OCI-M1 (cell line): ENCODE results near the gene NR3C2.
A peak's percentile ranks its signal among the peaks of the same experiment; 100 is the strongest.

Experiments used
- DNase-seq: peaks from one replicate; lab custom pipeline; 2025; lab: John Stamatoyannopoulos, UW

Gene NR3C2

DNA sequence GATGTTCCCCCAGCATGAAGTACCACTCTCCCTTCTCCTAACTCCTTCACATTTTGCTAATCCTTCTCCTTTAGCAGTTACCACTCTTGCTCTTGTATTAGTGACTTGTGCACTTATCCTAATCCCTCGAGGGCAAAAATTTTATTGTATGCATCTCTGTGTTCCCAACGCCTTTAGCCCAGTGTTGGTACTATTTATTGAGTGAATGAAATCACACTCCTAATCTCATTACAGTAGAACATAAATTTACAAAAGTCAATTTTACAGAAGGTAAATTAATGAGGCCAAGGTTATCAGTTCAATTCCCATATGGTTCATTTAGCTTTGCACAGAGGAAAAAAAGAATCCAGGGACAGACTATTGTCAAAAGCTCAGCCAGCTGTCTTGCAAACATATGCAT, 178.4 kb downstream of the NR3C2 start:
- DNase-seq, result no peak

GRCh38 chr4:148263127-148263526, 179.1 kb downstream of the NR3C2 start:
- DNase-seq, result no peak

- no peak for DNase-seq
These were observed 180.4 kb downstream of the NR3C2 start for GRCh38 chr4:148261848-148262247.

DNA sequence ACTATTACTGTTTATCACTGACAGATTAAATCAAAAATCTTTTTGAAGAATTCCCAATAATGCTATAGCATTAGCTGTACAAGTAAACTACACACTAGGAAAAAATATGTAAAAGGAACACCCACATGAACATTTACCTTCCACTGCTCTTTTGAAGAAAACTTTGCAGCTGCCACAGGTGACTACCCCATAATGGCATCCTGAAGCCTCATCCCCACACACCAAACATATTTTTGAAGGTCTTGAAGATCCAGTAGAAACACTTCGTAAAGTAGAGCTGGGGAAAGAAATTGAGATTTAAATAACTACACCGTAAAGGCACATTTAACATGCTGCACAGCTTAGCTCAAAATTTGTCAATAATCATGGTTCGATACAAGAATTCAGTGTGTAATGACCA, 182.4 kb downstream of the NR3C2 start:
- DNase-seq, result no peak

- DNase-seq, result no peak
These were observed 183.7 kb downstream of the NR3C2 start for GRCh38 chr4:148258535-148258934.

GRCh38 chr4:148255344-148255720, 186.9 kb downstream of the NR3C2 start:
- no peak for DNase-seq

DNA sequence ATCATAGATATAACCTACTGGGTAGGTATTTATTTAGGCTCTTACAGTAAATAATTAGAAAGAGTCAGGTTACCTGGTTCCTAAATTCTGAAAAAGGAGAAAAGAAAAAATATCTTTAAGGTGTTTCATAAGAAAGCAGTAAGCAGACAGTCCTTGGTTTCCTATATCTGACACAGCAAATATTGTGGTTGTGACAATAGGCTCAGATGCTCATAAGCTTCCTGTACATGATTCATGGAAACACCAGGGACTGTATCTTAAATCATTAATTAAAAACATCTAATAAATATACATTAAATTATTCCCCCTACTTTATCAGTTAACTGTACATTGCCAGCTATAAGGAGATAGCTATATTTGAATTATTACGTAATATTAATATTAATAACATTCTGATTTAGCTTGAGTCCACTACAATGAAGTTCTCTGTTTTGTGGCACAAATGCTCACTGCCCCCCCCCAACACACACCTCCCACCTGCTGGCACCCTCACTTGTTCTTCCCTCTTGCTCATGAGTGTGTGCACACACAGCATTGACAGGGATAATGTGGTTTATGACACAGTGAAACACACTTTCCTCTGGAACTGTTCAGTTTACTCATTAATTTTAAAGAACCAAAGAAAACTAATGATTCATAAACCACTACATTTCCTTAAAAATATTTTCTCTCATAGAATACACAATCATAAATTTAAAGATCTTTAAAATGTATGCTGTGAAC, 187.4 kb downstream of the NR3C2 start:
- DNase-seq, result no peak

- DNase-seq, result no peak
These were observed 188.4 kb downstream of the NR3C2 start for GRCh38 chr4:148253768-148254167.

DNA sequence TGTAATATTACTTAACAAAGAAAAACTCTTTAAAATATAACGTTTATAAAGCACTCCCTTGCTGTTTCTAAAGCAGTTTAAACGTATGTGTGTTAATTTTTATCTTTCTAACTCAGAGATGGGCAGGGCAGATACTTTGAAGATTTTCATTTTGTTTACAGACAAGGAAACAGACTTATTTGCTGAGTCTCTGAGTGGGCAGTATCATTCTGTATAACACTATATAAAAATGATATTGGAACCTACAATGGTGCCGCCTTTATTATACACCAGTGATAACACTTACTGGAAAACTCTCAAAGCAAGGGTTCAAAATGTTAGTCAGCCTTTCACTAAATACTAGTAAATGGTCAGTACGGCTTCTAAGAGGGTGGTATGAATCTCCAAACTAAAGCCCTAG, 193.4 kb downstream of the NR3C2 start:
- no peak for DNase-seq

- no peak for DNase-seq
These were observed 197.2 kb downstream of the NR3C2 start for GRCh38 chr4:148245015-148245414.

- no peak for DNase-seq
These were observed 198.4 kb downstream of the NR3C2 start for GRCh38 chr4:148243837-148244236.

GRCh38 chr4:148240241-148240640, 202.0 kb downstream of the NR3C2 start:
- DNase-seq, result no peak

DNA sequence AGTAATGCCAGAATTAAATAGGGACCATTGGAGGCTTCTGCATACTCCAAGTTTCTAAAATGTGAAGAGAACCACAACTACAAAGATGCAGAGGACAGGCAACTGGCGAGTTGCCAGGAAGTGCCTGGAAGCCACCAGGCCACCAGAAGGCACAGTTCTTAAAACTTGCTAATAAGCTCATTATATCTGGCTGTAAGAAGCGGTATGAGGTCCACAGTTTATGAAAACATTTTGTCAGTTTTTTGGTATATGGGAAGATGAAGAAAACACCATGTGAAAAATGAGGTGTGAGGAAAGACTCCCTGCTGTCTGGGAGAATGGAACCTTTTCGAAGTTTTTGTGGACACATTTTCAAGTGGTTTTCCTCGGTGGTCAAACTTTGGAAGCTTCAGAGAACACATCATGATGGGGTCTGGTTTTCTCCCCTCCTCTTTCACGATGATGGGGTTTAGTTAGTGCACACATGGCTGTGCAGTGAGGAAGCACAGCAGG, 202.7 kb downstream of the NR3C2 start:
- DNase-seq, result peak; percentile 31

- DNase-seq, result no peak
These were observed 203.3 kb downstream of the NR3C2 start for GRCh38 chr4:148238811-148239493.

DNA sequence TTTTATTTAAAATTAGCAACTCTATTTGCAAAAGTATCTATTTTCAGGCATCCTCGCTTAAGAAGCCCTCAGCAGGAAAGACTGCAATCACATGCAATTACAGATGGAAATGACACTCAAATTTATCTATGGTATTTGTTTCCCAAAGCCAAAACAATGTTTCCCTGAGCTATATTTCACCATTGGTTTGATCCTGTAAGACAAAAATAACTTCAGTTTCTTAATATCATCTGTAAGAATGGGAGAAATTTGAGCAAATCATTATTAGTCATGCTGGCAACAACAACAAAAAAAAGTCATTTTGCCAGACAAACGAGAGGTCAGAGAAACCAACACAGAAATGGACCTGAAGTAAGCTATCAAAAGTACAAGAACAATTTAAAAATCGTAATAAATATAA, 204.1 kb downstream of the NR3C2 start:
- DNase-seq, result no peak

- DNase-seq, result no peak
These were observed 206.4 kb downstream of the NR3C2 start for GRCh38 chr4:148235809-148236208.

GRCh38 chr4:148229798-148230197, 212.4 kb downstream of the NR3C2 start:
- no peak for DNase-seq

DNA sequence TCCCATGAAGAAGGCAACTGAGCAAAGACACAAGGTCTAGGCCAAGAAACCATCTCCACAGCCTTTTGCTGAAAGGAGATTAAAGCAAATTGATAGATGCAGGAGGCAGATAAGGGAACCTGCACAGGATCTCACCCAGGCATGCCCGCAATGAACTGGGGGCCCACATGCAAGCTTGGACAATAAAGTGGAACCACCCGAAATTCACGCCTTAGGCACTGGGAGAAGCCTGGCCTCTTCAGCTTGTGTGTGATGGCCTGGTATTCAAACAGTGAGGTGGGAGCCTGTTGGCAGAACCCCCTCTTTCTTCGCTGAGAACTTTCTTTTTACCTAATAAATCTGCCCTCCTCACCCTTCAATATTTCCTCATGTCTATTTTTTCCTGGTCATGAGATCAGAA, 213.2 kb downstream of the NR3C2 start:
- DNase-seq, result no peak

DNA sequence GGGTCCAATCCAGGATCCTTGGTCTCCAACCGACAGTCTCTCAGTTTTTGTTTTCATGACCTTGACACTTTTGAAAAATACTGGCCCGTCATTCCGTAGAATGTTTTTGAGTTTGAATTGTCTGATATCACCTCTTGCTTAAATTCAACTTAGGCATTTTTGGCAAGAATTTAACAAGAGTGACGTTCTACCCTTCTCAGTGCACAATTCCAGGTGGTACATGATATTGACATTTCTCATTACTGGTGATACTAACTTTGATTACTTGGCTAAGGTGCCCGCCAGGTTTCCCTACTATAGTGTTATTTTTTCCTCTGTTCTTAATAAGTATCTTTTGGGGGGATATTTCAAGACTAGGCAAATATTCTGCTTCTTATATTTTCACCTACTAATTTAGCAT, 215.1 kb downstream of the NR3C2 start:
- DNase-seq, result no peak

- no peak for DNase-seq
These were observed 215.9 kb downstream of the NR3C2 start for GRCh38 chr4:148226341-148226740.

GRCh38 chr4:148225639-148226038, 216.6 kb downstream of the NR3C2 start:
- DNase-seq, result no peak

DNA sequence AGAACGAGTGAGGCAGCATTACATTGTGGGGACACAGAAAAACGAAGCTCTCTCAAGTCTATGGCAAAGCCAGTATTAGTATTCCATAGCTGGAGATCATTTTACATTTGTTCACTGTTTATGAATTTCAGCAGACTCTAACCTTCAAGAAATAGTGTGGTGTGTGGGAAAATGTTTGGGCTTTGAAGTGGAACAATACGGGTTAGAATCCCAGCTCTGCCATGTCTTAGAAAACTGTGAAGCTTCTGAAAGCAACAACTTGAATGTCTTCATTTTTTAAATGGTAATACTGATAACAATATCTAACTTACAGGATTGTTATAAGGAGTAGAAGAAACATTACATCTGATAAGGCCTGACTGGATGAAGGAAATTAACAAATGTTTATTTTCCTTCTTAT, 217.7 kb downstream of the NR3C2 start:
- no peak for DNase-seq

GRCh38 chr4:148222991-148223660, 219.1 kb downstream of the NR3C2 start:
- DNase-seq, result no peak
